SW480 (cell line): ENCODE measurements around the gene ZNF507.
"Not testable (repeated sequence)": the region's sequence is repeated elsewhere in the genome, so short reads cannot be mapped to it uniquely, and the experiment has no call there.

Source experiments
- DNase-seq: peaks from one replicate; pipeline ENCODE4 v3.0.0-alpha.2; 2016; ENCODE audit warnings: low spot score

ZNF507 gene

DNA sequence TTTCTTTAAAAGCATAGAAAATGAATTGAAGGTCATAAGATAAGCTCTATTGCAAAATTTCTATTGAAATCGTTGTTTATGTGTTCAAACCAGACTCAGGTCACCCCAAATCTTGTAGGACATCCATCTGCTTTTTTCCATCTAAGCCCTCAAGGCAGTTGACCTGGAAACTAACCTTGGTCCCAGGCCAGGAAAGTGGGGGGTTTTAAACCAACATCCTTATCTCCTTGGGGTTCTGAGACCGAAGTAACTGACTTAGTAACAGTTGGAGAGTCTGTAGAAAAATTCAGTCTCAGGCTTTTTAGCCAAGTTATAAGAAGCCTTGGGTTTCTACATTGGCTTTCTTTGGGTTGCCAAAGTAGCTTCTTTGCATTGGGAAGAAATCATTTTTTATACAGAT, 23.4 kb downstream of the ZNF507 start:
- no peak for DNase-seq

DNA sequence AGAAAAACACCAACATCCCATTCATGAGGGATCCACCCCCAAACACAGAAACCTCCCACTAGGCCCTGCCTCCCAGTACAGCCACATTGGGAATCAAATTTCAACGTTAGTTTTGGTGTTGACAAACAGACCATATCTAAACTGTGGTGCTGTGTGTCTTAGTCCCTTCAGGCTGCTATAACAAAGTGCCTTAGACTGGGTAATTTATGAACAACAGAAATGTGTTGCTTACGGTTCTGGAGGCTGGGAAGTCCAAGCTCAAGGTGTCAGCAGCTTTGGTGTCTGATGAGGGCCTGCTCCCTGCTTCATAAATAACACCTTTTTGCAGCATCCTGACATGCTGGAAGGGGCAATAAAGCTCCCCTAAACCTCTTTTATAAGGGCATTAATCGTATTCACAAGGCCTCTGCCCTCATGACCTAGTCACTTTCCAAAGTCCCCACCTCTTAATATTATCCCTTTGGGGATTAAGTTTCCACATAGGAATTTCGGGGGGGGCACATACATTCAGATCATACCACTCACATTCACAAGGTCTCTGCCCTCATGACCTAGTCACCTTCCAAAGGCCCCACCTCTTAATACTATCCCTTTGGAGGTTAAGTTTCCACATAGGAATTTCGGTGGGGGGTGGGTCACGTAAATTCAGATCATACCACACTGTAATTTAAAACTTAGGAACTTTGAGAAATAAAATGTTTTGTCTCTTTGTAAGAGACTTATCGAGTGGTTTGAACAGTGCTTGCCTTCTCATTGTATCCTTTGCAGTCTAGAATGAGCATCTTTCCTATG, 27.5 kb downstream of the ZNF507 start:
- no peak for DNase-seq

DNA sequence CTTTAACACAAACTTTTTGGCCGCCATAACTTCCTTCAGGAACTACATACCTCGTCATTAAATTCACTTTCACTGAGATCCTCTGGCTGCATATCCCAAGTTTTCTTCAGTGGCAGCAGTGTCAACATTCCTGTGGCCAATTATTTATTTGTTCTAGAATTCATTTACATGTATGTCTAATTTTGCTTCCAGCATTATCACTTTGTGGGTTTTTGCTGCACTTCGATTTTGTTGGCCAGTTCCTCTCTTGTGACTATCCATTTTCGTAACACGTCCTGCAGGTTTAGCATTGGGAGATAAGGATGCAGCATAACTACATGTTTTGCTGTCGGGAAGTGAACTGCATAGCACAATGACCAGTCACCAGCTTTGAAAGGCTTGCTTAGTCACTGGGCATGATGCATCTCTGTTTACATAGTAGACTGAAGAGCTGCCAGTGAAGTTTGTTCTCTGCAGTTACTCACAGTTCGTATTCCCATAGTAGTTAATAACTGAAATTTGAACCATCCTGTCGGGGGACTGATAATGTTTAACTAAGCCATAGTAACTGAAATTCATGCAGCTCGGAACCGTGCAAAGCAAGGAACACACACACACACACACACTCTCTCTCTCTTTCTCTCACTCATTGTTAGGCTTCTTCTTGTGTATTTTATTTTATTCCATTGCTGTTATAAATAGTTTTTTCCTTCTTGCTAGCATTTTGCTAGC, 28.3 kb downstream of the ZNF507 start:
- peak; percentile 98 for DNase-seq

DNA sequence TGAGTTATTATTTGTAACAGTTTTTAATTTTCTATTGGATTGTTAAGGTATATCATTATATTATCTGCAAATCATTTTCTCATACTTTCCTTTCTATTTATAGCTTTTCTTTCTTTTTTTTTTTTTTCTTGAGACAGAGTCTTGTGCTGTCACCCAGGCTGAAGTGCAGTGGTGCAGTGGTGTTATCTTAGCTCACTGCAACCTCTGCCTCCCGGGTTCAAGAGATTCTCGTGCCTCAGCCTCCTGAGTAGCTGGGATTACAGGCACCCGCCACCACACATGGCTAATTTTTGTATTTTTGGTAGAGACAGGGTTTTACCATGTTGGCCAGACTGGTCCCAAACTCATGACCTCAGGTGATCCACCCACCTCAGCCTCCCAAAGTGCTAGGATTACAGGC, 29.0 kb downstream of the ZNF507 start:
- not testable (repeated sequence) for DNase-seq

DNA sequence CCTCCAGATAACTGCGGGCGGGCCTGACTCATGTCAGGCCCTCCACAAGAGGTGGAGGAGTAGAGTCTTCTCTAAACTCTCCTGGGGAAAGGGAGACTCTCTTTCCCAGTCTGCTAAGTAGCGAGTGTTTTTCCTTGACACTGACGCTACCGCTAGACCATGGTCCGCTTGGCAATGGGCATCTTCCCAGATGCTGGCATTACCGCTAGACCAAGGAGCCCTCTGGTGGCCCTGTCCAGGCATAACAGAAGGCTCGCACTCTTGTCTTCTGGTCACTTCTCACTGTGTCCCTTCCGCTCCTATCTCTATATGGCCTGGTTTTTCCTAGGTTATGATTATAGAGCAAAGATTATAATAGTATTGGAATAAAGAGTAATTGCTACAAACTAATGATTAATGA, 31.7 kb downstream of the ZNF507 start:
- DNase-seq = not testable (repeated sequence)

DNA sequence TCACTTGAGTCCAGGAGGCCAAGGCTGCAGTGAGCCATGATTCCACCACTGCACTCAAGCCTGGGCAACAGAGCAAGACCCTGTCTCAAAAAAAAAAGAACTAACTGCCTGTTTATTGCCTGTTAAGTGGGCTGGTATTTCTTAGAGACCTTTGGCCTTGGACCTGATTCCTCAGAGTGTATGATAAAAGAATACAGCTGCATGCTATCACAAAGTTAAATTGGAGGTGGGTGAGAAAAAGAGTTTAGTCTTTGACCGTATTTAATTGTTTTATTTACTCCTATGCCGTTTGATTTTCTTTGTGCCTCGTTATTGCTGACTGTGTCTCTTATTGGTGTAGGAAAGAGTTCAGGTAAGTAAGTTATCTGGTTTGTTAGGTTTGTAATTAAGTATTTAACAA, 34.9 kb downstream of the ZNF507 start:
- no peak for DNase-seq

DNA sequence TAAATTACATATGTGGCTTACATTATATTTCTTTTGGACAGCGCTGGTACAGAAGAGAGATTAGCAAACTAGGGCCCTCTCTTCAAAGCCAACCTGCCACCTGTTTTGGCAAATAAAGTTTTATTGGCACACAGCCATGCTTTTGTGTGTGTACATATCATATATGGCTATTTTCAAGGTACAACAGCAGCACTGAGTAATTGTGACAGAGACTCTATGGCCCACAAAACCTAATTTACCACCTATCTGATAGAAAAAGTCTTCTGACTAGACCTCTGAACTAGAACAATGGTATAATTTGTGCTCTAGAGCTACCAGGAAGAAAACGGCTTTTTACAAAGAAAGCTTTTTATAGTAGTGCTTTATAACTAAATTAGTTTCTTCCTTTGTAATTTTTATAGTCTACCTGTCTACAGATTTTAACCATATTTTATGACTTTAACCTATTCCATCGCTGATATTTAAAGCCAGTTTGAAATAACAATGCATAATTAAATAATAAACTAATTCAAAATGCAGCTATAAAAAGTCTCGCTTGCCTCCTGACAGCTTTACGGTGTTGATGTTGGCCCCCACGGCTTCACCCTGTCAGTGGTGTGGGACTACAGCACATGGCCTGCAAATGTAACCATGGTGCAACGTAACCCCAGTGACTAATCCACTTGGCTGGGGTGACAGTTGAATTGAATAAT, 42.4 kb downstream of the ZNF507 start:
- no peak for DNase-seq

DNA sequence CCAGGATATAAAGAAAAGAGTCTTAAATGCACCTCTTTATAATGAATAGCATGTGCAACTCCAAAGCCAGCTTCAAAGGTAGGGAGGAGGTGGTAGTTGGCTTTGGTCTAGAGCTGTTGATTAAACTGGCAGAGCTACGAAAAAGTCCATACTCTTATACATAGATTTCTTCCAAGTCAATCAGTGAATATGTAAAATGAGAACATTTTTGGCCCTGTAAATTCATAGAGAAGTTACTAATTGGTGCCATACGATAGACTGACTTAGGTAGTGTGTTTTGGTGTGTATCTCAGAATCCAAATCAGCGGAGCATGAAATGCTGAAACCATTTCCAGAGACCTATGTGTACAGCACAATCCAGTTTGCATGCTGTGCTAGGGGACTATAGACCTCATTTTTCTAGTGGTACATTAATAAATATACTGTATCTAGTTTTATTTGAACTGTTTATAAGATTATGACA, 43.0 kb downstream of the ZNF507 start:
- no peak for DNase-seq

DNA sequence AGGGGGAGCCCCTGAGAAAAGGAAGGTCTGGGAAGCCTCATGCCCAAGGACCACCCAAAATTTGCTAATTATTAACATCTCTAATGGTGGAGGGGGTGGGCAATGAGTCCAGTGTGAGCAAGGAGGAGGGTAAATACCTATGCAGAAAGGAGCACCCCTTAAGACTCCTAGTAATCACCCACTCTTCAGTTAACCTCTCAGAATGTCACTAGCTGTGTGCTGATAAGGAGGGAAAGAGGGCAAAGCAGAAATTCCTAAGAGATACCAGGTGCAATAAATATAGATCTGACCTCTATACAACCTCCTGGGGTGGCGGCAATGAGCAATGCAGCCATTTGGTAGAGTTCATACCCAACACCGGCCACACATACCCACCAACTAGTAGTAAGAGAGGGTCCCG, 47.5 kb downstream of the ZNF507 start:
- no peak for DNase-seq

DNA sequence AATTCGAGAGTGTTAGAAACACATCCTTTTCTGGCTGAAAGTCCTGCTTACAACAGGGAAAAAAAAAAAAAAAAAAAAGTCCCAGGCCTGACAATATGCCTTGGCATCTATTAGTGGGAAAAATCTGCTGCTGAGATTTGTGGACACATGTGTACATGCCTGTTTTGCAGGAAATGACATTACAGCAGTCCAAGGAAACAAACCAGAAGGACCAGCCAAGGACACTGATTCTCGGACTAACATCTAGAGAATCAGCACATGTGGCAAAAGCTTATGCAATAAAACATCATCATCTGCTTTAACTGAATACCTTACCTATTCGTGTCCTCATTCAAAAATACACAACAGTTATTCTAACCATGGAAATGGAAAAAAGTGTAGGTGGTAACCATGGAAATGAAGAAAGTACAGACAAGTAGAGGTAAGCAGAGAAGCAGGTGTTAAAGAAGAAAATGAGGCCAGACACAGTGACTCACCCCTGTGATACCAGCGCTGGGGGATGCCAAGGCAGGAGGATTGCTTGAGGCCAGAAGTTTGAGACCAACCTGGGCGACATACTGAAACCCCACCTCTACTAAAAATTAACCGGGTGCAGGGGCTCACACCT, 50.7 kb downstream of the ZNF507 start:
- no peak for DNase-seq

DNA sequence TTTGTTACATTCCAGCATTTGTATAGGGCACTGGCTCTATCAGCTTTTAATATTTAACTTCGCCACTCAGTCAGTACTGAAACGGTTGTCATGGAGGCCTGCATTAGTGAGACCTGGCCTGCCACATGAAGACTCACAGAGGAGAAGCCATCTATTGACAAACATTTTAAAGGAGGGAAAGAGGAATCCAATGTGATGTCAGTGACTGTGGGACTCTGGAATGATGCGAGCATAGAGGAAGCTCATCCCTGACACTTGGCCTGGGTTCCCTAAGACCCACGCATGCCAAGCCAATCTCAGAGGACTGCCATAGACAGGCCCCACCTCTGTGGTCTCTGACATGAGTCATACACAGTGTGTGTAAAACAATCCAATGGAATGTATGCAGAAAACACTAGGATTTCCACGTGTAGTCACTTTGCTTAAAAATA, 52.3 kb downstream of the ZNF507 start:
- DNase-seq = peak; percentile 73

DNA sequence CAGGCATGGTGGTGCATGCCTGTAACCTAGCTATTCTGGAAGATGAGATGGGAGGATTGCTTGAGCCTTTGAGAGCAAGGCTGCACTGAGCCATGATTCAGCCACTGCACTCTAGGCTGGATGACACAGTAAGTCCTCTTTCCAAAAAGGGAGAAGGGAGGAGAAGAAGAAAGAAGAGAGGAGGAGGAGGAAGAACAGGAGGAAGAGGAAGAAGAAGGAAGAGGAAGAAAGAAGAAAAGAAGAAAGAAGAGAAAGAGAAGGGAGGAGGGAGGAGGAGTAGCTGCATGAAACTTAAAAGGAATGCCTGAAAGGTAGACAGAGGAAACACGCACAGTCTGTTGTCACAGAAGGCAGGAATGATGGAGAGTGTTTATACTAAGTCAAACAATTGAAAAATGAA, 56.6 kb downstream of the ZNF507 start:
- DNase-seq = no peak

DNA sequence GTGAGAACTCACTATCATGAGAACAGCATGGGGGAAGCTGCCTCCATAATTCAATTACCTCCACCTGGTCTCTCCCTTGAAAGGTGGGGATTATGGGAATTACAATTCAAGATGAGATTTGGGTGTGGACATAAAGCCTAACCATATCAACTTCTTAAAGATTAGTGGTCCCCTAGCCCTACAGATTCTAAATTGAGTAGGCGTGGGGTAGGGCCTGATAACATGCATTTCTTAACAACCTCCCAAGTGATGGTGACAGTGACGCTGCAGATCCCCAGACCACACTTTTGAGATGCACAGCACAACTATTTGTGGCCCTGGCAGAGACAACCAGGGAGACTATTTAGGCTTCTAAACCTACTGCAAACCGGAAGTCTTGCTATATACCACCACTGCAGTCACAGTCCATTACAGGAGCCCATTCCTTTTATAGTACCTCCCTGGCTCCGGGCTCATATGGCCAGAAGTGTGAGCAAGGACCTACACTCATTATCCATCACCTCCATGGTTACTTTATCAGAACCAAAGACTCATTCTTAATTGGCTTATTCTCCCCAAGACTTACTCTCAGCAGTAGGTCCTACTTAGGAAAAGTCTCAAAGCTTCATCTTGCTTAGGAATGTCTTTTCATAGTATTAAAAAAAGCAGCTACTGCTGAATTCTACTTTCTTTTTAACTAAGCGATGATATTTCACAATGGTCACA, 58.0 kb downstream of the ZNF507 start:
- no peak for DNase-seq

DNA sequence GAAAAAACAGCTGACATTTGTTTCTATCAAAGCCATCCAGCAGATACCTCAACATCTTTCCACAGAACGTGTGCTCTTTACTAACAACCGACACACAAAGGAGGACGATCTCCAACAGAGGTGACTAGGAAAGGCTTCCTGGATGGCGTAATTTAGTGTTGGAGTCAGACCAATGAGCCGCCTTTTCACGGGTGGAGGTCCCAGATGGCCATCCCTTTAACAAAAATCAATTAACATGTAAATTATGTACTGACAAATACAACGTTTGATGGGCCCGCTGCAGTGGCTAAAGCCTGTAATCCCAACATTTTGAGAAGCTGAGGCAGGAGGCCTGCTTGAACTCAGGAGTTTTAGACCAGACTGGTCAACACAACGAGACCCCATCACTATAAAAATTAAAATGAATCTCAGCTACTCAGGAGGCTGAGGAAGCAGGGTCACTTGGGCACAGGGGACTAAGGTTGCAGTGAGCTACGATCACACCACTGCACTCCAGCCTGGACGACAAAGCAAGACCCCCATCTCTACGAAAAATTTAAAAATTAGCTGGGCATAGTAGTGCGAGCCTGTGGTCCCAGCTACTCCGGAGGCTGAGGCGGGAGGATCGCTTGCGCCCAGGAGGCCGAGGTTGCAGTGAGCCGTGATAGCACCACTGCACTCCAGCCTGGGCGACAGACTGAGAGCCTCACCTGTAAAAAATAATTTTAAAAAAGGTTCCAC, 59.0 kb downstream of the ZNF507 start:
- DNase-seq = no peak

DNA sequence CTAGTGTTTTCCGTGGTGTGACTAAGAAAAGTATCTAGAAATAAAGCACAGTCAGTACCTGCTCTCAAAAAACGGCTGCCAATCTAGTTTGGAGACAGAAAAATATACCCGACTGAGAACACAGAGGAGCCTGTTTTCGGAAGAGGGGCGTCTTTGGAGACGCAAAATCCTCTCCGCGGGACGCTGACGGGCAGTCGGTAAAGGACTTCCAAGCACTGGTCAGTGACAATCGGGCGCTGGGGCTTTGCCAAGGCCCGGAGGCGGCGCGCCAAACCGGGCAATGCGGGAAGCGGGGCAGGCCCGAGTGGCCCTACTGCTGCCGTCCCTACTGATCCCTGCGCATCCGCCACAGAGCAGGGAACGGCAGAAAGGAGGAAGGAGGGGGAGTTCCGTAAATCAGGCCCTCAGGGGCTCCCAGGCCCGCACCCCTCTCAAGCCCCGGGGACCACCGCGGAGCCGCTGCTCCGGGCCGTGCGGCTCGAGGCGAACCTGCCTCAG, 59.6 kb downstream of the ZNF507 start:
- DNase-seq = peak; percentile 58

DNA sequence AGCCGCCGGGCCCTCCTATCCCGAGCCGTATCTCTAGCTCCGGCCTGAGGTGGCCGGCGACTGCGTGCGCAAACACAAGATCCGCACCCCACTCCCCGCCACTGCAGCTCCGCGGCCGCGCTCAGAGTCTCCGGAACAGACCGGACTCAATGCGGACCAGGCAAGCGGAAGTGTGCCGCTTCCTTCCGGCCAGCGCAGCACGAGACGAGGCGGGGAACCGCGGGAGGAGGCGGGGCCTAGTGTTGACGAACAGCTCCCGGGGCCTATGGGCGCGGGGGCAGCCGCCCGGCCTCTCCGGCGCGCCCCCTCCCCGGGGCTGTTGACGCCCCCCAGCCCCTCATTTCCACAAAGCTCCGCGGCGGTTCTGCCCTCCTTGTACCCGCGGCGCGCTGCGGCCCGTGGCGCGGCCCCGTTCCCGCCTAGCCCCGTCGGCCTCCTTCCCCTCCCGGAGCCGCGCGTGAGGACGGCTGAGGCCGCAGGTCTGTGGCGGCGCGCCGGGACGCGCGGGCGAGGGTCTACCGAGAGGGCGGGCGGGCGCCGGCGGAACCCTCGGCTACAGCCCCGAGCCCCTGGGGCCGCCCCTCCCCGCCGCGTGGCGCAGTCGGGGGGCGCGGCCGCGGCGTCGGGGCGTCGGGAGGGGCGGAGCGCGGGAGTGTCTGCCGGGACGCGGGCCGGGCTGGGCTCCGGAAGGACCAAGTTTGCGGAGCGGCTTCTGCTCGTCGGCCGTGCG, 60.2 kb downstream of the ZNF507 start, which contains the start of gene DPY19L3:
DPY19L3 (plus strand) TSS at position 340 of the 730 bp plus-strand sequence. CDS start 2,484 bp downstream, outside the sequence.
- DNase-seq = peak; percentile 95

DNA sequence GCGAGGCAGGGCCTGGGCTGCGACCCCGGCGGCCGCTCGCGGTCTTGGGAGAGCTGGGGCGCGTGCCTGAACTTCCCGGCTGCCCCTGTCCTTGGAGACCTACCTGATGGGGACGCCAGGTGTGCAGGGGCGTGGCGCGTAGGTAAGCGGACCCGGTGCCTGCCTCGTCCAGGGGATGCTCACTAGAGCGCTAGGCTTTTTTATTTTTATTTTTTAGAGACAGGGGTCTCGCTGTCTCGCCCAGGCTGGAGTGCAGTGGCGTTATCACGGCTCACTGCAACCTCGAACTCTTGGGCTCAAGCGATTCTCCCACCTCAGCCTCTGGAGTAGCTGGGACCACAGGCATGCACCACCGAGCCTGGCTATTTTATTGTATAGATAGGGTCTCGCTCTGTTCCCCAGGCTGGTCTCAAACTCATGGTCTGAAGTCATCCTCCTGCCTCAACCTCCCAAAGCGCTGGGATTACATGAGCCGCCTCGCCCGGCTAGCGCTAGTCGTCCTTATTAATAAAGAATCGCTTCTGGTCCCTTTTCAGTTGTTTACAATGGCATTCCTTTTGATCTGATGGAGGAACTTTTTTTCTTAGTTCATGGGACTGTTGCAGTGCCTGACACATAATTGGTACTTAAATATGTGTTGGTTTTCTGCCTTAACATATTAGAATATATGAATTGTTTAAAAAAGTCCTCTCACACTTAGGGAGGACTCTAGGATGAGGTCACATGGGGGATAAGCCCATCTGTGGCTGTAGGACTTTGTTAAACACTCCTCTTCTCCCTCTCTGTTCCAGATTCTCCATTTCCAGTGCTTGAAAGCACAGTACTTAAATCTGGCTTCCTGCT, 61.0 kb downstream of the ZNF507 start:
- DNase-seq = peak; percentile 69

DNA sequence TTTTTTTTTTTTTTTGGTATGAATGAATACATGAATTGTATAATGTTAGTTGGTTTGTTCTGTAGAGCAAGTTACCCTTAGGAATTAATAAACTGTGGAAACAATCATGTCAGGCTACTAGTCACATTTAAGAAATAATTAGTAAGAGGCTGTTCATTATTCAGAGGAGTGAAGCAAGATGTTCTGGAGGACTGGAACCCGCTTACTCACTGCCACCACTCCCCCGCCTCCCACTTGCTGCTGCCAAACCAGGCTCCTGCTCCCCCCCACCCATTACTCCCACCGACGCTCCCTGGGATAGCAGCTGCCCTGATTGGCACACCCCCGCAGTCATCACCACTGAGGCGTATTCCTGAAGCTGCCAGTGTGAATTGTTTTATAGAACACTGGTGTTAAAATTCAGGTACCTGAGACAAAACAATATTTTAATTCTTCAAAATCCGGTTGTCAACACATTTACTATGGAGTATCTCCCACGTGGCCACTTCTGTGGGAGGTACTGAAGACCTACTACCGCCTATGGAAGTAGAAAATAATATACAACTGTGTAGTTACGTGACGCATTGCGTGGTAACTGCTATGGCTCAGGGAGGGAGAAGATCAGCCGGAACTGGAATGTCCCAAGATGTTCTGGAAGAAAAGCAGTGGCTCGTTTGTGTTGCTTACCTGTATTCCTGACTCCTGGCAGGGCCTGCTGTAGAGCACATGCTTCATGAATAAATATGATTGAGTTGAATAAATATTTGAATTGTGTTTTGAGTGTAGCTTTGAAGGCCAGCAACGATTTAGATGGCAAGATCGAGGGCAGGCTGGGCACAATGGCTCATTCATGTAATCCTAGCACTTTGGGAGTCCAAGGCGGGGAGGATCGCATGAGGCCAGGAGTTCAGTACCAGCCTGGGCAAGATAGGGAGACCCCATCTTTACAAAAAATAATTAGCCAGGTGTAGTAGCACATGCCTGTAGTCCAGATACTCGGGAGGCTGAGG, 61.9 kb downstream of the ZNF507 start:
- no peak for DNase-seq
